Activated gamma-delta T cell (primary cell): ENCODE data around the gene TFF1.

Experiments used
- DNase-seq: peaks from one replicate; lab custom pipeline; 2025; lab: John Stamatoyannopoulos, UW

TFF1 gene

DNA sequence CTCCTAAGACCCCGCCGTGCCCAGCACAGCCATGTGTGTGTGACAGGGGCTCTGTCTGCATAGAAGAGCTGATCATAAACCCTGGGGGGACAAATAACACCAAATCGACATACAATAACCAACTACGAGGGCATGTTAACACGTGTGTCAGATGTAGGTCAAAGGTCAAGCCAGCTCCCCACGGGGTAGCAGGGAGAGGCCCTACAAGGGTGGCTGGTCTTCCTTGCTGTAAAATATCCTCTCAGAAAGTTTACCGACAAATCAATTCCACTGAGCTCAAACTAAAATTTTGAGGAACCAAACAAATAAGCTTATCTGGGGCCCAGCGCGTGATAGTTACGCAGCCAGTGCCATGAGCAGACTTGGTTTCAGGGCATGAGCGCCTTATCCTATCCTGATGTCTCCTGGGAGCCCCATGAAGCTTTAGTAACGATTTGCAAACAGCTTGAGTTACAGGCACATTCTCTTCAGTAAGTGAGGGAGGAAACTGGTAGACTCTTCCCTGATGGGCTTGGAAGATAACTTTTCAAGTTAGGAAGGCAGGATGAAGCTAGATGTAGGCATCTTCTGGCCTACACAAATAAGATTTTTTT lies 32.2 kb upstream of the TFF1 start:
- DNase-seq, result no peak

DNA sequence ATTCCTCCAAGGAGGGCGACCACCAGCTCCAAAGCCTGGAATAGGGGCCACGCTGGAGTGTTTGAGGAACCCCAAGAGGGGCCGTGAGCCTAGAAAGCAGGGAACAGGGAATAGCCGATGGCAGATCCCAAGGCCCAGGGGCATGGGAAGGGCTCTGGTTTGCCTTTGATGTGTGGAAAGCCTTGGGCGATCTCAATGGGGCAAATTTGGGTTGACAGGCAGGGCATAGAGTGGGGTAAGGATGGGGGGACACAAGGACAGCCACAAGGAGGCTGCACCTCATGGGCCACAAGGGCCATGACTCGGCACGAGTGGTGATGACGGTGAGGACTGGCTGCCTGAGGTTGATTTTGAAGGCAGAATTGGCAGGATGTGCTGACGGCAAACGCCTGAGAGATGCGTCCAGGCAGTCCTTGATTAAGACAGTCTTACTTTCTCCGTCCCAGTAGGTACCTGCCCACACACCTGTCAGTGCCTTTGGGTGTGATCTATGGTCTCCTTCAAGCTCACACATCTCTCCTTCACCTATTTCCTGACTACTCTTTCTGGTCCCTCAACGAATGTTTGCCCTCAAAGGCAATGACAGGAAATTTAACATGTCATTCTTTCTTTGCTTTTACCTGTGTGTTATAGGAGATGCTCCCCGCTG lies 31.5 kb upstream of the TFF1 start:
- DNase-seq, result no peak

DNA sequence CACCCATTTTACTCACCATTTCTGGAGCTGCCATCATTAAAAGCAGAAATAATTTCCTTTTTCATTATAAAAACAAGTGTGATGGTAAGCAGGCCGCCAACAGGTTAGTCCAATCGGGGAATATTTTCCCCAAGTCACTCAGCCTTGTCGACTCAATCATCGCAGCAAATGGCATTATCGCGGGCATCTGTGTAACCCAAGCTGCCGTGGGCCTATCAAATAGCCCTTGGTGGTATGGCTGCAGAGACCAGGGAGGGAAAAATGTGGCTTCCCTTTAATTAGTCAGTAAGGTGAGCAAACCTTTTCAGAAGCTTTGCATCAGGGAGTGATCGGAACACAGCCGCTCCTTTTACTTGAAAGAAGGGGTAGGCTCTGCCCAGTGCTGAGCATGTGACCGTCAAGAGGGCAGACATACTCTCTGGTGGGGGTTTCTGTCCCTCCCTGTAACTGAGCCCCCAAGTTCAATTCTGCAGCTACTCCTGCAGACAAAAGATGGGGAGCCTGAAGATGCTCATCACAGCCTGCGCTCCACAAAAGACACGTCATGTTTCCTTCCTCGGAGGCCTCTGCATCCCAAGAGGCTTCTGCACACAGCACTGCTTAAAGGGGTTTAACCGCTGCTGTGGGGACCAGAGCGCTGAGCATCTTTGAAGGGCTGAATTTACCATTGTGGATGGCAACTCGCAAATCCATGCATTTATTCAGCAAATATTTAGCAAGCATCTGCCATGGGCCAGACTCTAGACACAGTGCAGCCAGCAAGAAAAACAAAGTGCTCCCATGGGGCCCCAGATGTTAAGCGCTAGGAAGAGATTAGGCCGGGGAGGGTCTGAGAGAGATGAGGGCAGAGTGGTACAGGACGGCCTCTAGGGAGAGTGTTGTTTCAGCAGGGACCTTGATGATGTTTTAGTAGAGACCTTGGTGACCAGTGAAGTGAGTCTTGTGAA lies 30.7 kb upstream of the TFF1 start:
- DNase-seq, result no peak

DNA sequence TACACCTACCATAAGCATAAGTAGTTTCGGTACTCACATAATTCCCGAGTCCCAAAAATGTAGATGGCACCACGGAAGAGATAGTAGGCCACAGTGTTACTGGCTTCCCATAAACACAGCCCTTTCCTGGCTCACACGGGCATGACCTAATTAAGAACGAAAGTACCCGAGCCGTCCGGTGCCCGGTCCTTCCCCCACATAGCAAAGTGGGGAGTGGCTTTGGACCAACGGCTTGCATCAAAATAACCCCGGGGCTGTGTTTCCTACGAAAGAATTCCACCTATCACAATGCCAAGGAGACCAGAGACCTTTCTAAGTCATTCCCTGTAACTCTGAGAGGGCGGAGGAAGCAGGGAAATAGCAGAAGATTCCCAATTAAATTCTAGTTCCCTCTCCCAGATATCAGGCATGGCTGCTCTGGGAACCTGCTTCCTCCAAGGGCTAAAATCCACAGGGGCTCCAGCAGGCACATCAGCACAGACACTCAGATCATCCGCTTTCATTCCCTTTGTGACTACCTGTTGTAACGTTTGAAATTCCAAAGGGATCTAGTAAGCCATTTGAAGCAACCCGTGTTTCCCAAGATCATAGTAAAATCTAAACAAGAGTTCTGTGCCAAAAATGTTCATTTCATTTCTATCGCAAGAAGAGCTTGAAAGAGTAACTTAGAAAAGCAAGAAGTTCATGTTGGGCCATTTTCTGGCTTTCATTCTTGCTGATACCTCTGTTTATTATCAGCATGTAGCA lies 29.7 kb upstream of the TFF1 start, which contains the start of gene TMPRSS3:
TMPRSS3 (minus strand) TSS at position 148 of the 747 bp plus-strand sequence. CDS start 635 bp downstream, outside the sequence.
- DNase-seq, result no peak

GRCh38 chr21:42395302-42395701 lies 29.0 kb upstream of the TFF1 start:
- DNase-seq, result no peak

DNA sequence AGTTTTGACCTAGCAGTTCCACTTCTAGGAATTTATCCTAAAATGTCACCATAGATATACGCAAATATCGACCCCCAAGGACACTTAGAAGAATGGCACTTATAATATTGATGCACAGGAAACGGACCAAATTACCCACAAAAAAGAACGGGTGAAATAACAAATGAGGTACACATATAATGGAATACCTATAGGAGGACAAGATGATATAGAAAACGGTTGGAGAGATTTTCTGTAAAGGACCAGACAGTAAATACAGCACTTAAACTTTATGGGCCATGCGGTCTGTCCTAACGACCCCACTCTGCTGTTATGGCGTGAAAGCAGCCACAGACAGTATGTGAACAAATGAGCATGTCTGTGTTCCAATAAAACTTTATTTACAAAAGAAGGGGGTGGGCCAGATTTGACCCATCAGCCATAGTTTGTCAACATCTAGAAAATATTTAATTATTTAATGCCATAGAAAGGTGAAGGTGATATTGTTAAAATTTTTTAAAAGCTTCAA lies 27.2 kb upstream of the TFF1 start:
- no peak for DNase-seq

DNA sequence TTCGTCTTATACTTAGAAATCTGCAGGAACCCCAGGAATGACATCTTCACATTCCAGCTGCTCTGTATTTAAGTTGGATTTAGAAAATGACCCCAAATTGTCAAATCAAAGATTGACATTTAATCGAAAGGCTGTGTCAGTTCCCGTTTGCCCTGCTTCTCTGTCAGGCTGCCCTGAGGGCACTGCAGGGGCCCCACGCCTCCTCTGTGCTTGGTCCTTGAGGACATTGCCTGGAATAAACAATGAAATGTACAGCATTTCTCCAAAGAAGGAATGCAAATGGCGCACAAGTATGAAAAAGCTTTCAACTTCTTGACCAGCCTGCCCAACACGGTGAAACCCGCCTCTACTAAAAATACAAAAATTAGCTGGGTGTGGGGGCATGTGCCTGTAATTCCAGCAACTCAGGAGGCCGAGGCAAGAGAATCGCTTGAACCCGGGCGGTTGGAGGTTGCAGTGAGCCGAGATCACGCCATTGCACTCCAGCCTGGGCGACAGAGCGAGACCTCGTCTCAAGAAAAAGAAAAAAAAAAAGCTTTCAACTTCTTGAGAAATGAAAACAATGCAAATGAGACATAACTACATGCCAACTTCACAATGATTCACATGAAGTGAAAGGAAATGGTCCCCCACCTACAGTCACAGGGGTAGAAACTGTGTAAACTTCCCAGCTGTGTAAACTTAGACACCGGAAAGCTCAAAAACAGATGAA lies 26.6 kb upstream of the TFF1 start:
- DNase-seq, result no peak

DNA sequence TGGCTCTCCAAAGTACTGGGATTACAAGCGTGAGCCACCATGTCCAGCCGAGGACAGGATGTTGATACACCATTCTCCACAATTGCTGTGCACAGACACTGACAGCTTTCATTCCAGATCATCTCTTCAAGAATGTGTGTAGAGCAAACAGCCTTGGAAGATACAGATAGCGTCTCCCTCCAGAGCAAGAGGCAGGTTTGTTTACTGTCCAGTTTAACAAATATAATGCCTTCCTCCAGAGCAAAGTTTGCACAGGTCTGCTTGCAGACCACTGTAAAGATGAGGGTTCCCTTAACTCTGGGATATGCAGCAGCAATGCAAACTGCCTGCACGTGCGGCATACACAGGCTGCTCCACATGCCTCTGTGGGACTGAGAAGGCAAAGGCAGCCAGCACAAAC lies 25.0 kb upstream of the TFF1 start:
- DNase-seq, result no peak

DNA sequence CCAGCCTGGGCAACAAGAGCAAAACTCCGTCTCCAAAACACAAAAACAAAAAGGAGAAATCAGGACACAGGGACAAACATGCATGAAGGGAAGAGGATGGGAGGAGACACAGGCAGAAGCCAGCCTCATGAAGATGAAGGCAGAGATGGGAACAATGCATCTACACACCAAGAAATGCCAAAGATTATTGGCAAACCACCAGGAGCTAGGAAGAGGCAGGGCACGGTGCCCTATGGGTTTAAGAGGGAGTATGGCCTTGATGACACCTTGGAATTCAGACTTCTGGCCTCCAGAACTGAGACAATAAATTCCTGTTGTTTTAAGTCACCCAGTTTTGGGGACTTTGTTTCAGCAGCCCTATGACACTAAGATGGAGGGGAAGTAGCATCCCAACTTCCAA lies 24.4 kb upstream of the TFF1 start:
- DNase-seq, result no peak

- no peak for DNase-seq
These were observed 23.9 kb upstream of the TFF1 start for GRCh38 chr21:42390193-42390592.

GRCh38 chr21:42389449-42389835 lies 23.1 kb upstream of the TFF1 start:
- no peak for DNase-seq

DNA sequence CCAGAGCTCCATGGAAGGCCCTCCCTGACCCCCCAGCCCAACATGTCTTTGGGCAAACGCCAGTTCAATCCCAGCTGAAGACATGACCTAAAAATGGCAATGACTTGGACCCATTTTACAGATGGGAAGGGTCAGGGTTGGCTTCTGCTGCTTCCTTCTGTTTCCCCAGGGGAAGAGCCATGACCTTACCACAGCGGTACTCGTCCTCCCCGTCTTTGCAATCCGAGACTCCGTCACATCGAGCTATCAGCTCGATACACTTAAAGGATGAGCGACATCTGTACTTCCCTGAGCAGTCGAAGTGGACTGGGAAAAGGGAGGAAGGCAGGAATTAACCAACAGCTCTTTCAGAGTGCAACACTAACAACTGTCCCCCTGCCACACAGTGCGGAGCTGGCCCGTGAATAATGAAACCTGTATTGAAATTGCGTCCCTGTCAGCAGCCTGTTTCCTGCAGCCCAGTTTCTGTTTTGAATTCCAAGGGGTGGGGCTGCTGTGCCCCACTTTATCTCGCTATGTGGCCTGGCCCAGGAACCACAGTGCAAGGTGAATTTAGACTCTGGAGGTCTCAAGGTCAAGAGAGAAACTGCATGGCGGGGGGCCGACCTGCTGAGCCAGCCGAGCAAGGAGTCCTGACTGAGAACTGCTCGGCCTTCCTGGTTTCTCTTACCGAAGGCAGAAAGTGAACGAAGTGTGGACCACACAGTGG lies 22.6 kb upstream of the TFF1 start:
- DNase-seq, result no peak

- no peak for DNase-seq
These were observed 21.6 kb upstream of the TFF1 start for GRCh38 chr21:42387843-42388340.

GRCh38 chr21:42387164-42387563 lies 20.8 kb upstream of the TFF1 start:
- no peak for DNase-seq

GRCh38 chr21:42386034-42386591 lies 19.8 kb upstream of the TFF1 start:
- DNase-seq, result no peak

DNA sequence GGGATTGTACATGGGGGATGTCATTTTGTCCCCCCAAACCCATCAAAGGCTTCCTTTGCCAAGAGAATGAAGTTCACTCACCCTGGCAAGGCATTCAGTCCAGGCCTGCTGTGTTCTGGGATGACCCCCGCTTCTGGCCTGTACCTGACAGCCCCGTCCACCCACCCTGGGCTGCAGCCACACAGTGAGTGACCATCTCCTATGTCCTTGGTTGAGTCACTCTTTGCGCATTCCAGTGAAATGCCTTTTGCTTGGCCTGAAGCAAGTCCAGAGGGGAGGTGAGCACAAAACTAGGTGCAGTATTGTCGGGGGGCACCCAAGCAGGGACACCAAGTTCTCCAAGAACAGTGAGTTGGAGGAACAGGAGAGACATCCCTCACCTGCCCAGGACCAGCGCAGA lies 19.3 kb upstream of the TFF1 start:
- DNase-seq, result no peak

DNA sequence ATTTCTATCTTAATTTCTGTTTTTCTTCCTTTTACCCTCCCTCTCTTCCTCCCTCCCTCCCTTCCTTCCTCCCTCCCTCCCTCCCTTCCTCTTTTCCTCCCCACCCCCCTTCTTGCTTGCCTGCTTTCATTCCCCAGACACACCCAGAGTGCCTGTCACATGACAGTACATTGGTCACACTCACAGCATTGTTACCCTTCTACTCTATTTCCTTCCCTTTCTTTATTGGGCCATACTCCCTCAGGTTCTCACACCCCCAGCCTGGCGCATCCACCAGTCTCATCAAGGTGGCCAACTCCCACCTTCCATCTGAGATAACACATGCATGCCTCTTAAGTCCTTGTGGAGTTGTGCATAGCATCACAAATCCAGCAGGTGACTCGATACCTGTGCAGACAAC lies 18.7 kb upstream of the TFF1 start:
- no peak for DNase-seq

- DNase-seq, result no peak
These were observed 18.0 kb upstream of the TFF1 start for GRCh38 chr21:42384156-42384945.

GRCh38 chr21:42383331-42383730 lies 17.0 kb upstream of the TFF1 start:
- no peak for DNase-seq
